WTC11 (cell line): ENCODE data around the gene C2CD4A. TPM values are rescaled to one million over a fixed set of nuclear protein-coding genes. Genes with fewer than 3 reads are reported as not detected.

Source experiments
- ATAC-seq: fragments of 200-7000 bp; cut with Tn5 transposase; 2 replicates; pipeline ENCODE4 v1.10.0; 2021; ENCODE audit warnings: mild to moderate bottlenecking, moderate library complexity
- CTCF ChIA-PET: fragments of 300-600 bp; sonication (Branson Sonifier 250); formaldehyde crosslinking; loops from one replicate; lab custom pipeline; 2021; ENCODE audit warnings: antibody characterized with exemption; lab: Charles Lee
- POLR2A ChIA-PET: fragments of 350-600 bp; sonication (Branson Sonifier 250); formaldehyde crosslinking; loops from one replicate; lab custom pipeline; 2021; ENCODE audit warnings: antibody characterized with exemption; lab: Charles Lee
- DNase-seq: peaks from one replicate; pipeline ENCODE4 v3.0.0; 2021; ENCODE audit warnings: low spot score
- H3K27ac Mint-ChIP-seq: 2 replicates; pipeline ENCODE4 v1.8.0; 2021; ENCODE audit warnings: mixed read lengths
- H3K27me3 Mint-ChIP-seq: 2 replicates; pipeline ENCODE4 v1.8.0; 2021; ENCODE audit warnings: low read depth, mild to moderate bottlenecking, moderate library complexity, mixed read lengths
- H3K36me3 Mint-ChIP-seq: 2 replicates; pipeline ENCODE4 v1.8.0; 2021; ENCODE audit warnings: mixed read lengths
- H3K4me1 Mint-ChIP-seq: 2 replicates; pipeline ENCODE4 v1.8.0; 2022; ENCODE audit warnings: mixed read lengths
- H3K4me3 Mint-ChIP-seq: 2 replicates; pipeline ENCODE4 v1.8.0; 2021; ENCODE audit warnings: mild to moderate bottlenecking, moderate library complexity, mixed read lengths
- H3K9me3 Mint-ChIP-seq: 2 replicates; pipeline ENCODE4 v1.8.0; 2021; ENCODE audit warnings: mixed read lengths
- ATF1 ChIP-seq: sonication (generic); formaldehyde crosslinking; IDR thresholded peaks from 2 replicates; pipeline ENCODE4 v1.8.1; 2023; ENCODE audit warnings: mild to moderate bottlenecking, moderate library complexity, missing genetic modification reagents
- CDX4 ChIP-seq: fragments of 250-450 bp; sonication (Bioruptor Pico); IDR thresholded peaks from 2 replicates; pipeline ENCODE4 v1.9.0; 2021; ENCODE audit warnings: moderate library complexity, mild to moderate bottlenecking, inconsistent platforms, borderline replicate concordance
- CTCF ChIP-seq: fragments of 200-600 bp; IDR thresholded peaks from 2 replicates; pipeline ENCODE4 v1.8.0; 2022; ENCODE audit warnings: antibody characterized with exemption
- E2F5 ChIP-seq: sonication (generic); formaldehyde crosslinking; IDR thresholded peaks from 2 replicates; pipeline ENCODE4 v1.8.1; 2022; ENCODE audit warnings: mild to moderate bottlenecking, moderate library complexity, missing genetic modification reagents
- GTF2I ChIP-seq: fragments of 250-450 bp; sonication (Bioruptor Pico); conservative IDR thresholded peaks from 2 replicates; pipeline ENCODE4 v1.4.0; 2021; ENCODE audit warnings: mild to moderate bottlenecking
- HMGXB4 ChIP-seq: sonication (generic); formaldehyde crosslinking; IDR thresholded peaks from 2 replicates; pipeline ENCODE4 v1.8.1; 2023; ENCODE audit warnings: mild to moderate bottlenecking, moderate library complexity, missing genetic modification reagents
- IRF1 ChIP-seq: sonication (generic); formaldehyde crosslinking; IDR thresholded peaks from 2 replicates; pipeline ENCODE4 v1.8.0; 2023; ENCODE audit warnings: missing genetic modification reagents
- MAX ChIP-seq: sonication (generic); formaldehyde crosslinking; IDR thresholded peaks from 2 replicates; pipeline ENCODE4 v1.8.0; 2022; ENCODE audit warnings: mild to moderate bottlenecking, missing genetic modification reagents
- MXD4 ChIP-seq: fragments of 250-450 bp; sonication (Bioruptor Pico); IDR thresholded peaks from 2 replicates; pipeline ENCODE4 v1.8.0; 2021; ENCODE audit warnings: mild to moderate bottlenecking, moderate library complexity, borderline replicate concordance
- NFYB ChIP-seq: sonication (generic); formaldehyde crosslinking; conservative IDR thresholded peaks from 2 replicates; pipeline ENCODE4 v1.8.0; 2022; ENCODE audit warnings: low read depth, missing genetic modification reagents
- NR1H2 ChIP-seq: sonication (generic); formaldehyde crosslinking; IDR thresholded peaks from 2 replicates; pipeline ENCODE4 v1.9.0; 2021; ENCODE audit warnings: mild to moderate bottlenecking, moderate library complexity, missing genetic modification reagents
- RORB ChIP-seq: fragments of 250-450 bp; sonication (Bioruptor Pico); IDR thresholded peaks from 2 replicates; pipeline ENCODE4 v1.9.0; 2021; ENCODE audit warnings: mild to moderate bottlenecking
- SMAD4 ChIP-seq: sonication (generic); formaldehyde crosslinking; IDR thresholded peaks from 2 replicates; pipeline ENCODE4 v1.8.0; 2022; ENCODE audit warnings: mild to moderate bottlenecking, missing genetic modification reagents
- ZMAT4 ChIP-seq: fragments of 250-450 bp; sonication (Bioruptor Pico); IDR thresholded peaks from 2 replicates; pipeline ENCODE4 v1.9.0; 2021; ENCODE audit warnings: mild to moderate bottlenecking
- ZNF232 ChIP-seq: sonication (generic); formaldehyde crosslinking; IDR thresholded peaks from 2 replicates; pipeline ENCODE4 v1.8.0; 2022; ENCODE audit warnings: mild to moderate bottlenecking, missing genetic modification reagents
- ZNF263 ChIP-seq: sonication (generic); formaldehyde crosslinking; IDR thresholded peaks from 2 replicates; pipeline ENCODE4 v1.8.1; 2022; ENCODE audit warnings: low read depth, mild to moderate bottlenecking, moderate library complexity, missing genetic modification reagents
- ZNF281 ChIP-seq: sonication (generic); formaldehyde crosslinking; IDR thresholded peaks from 2 replicates; pipeline ENCODE4 v1.8.0; 2023; ENCODE audit warnings: mild to moderate bottlenecking, missing genetic modification reagents
- ZNF317 ChIP-seq: sonication (generic); formaldehyde crosslinking; IDR thresholded peaks from 2 replicates; pipeline ENCODE4 v1.8.1; 2023; ENCODE audit warnings: low read depth, mild to moderate bottlenecking, moderate library complexity, missing genetic modification reagents, borderline replicate concordance
- ZNF396 ChIP-seq: fragments of 250-450 bp; sonication (Bioruptor Pico); IDR thresholded peaks from 2 replicates; pipeline ENCODE4 v1.8.0; 2021; ENCODE audit warnings: mild to moderate bottlenecking, moderate library complexity, borderline replicate concordance
- ZNF512 ChIP-seq: sonication (generic); formaldehyde crosslinking; IDR thresholded peaks from 2 replicates; pipeline ENCODE4 v1.8.1; 2022; ENCODE audit warnings: missing genetic modification reagents, borderline replicate concordance
- total RNA-seq: library from RNA; stranded (reverse); gene quantifications from 3 replicates; pipeline ENCODE4 v1.2.3, GENCODE V29; 2021

Gene C2CD4A
- total RNA-seq, 1 experiment from 2014 or later, result 0.42 TPM

GRCh38 chr15:62069551-62069950 is 2.8 kb downstream of the C2CD4A start:
- no peak overlapping the region for H3K27ac Mint-ChIP-seq
- ChIA-PET POLR2A (no interaction called here), CTCF (interaction anchor here (1.9 kb wide), 1 partner anchor 9 kb away, joined by 7 read pairs; the partner anchor contains the start of gene VPS13C)
- peaks cover 51% of the 10 kb centered on the region for H3K27me3 Mint-ChIP-seq
- ATAC-seq, result no peak
- H3K4me1 Mint-ChIP-seq, result peaks cover 16% of the 10 kb centered on the region
- no peaks in the 10 kb centered on the region for H3K36me3 Mint-ChIP-seq
- TF ChIP-seq E2F5, result no peak
- no peak for TF ChIP-seq MAX
- TF ChIP-seq RORB (CRISPR knock-in tag), result no peak
- no peak for TF ChIP-seq NFYB (CRISPR knock-in tag)
- no peak for TF ChIP-seq ZMAT4
- no peak overlapping the region for H3K4me3 Mint-ChIP-seq
- H3K9me3 Mint-ChIP-seq, result no peaks in the 10 kb centered on the region
- DNase-seq, result no peak

- H3K4me3 Mint-ChIP-seq, result no peak overlapping the region
- peaks cover 10% of the 10 kb centered on the region for H3K4me1 Mint-ChIP-seq
- DNase-seq (no peak), ATAC-seq (no peak)
- TF ChIP-seq ATF1 (CRISPR knock-in tag) (no peak), CDX4 (CRISPR knock-in tag) (no peak), ZNF396 (no peak), RORB (CRISPR knock-in tag) (no peak), ZNF317 (no peak), HMGXB4 (CRISPR knock-in tag) (no peak), ZNF263 (no peak), CTCF (peak; percentile 47), ZNF232 (CRISPR knock-in tag) (no peak)
- CTCF ChIA-PET, result interaction anchor here (1.0 to 2.0 kb wide), 3 partner anchors 11 to 235 kb away, joined by 4 to 9 read pairs (median 6); partner anchors contain the start of gene VPS13C
- H3K9me3 Mint-ChIP-seq, result no peaks in the 10 kb centered on the region
- no peaks in the 10 kb centered on the region for H3K36me3 Mint-ChIP-seq
- H3K27me3 Mint-ChIP-seq, result peaks cover 34% of the 10 kb centered on the region
- no peak overlapping the region for H3K27ac Mint-ChIP-seq
- POLR2A ChIA-PET, result no interaction called here
Observed at GRCh38 chr15:62071711-62072308, 5.0 kb downstream of the C2CD4A start.

GRCh38 chr15:62075595-62076277 is 9.0 kb downstream of the C2CD4A start:
- Mint-ChIP-seq H3K4me1 (no peaks in the 10 kb centered on the region), H3K27ac (no peak overlapping the region), H3K4me3 (no peak overlapping the region), H3K9me3 (no peaks in the 10 kb centered on the region), H3K27me3 (peaks cover 1% of the 10 kb centered on the region; the same call in 1 of the 2 replicates), H3K36me3 (no peaks in the 10 kb centered on the region)
- no peak for ATAC-seq
- no peak for DNase-seq
- POLR2A ChIA-PET, result no interaction called here
- CTCF ChIA-PET, result no interaction called here
- TF ChIP-seq MXD4 (CRISPR knock-in tag), result no peak
- no peak for TF ChIP-seq ZNF512 (CRISPR knock-in tag)
- no peak for TF ChIP-seq ZNF281 (CRISPR knock-in tag)
- TF ChIP-seq NR1H2, result no peak
- no peak for TF ChIP-seq IRF1
- TF ChIP-seq GTF2I (CRISPR knock-in tag), result no peak
- TF ChIP-seq SMAD4 (CRISPR knock-in tag), result no peak
- TF ChIP-seq ZNF232 (CRISPR knock-in tag), result no peak
